Inflammatory macrophage (primary cell): Measurements from ENCODE around the gene MX1.

Experiments
- DNase-seq, 2 donors: peaks; one replicate each; pipeline ENCODE4 v3.0.0-alpha.2; 2020 to 2022

MX1 gene

GRCh38 chr21:41494242-41494641 is 68.2 kb downstream of the MX1 start:
- no peak for DNase-seq

GRCh38 chr21:41497008-41497407 is 71.0 kb downstream of the MX1 start:
- DNase-seq = no peak

- DNase-seq = no peak
Measured at GRCh38 chr21:41497788-41498187, 71.7 kb downstream of the MX1 start.

GRCh38 chr21:41499920-41500319 is 73.9 kb downstream of the MX1 start:
- no peak for DNase-seq

GRCh38 chr21:41500363-41500762 is 74.3 kb downstream of the MX1 start:
- no peak for DNase-seq

- DNase-seq = no peak
Measured at GRCh38 chr21:41500931-41501381, 74.9 kb downstream of the MX1 start.

- no peak for DNase-seq
Measured at GRCh38 chr21:41501919-41502318, 75.9 kb downstream of the MX1 start.

- no peak for DNase-seq
Measured at GRCh38 chr21:41503331-41503730, 77.3 kb downstream of the MX1 start.

- DNase-seq = no peak
Measured at GRCh38 chr21:41504030-41504429, 78.0 kb downstream of the MX1 start.

GRCh38 chr21:41506005-41506594 is 80.1 kb downstream of the MX1 start:
- no peak for DNase-seq

- DNase-seq = no peak
Measured at GRCh38 chr21:41506611-41507520, 80.8 kb downstream of the MX1 start.

GRCh38 chr21:41507521-41508414 is 81.7 kb downstream of the MX1 start, which contains the start of gene TMPRSS2:
TMPRSS2 (minus strand) TSS chr21:41508158; CDS start chr21:41498133, 10,025 bp downstream.
- no peak for DNase-seq

GRCh38 chr21:41508415-41509144 is 82.5 kb downstream of the MX1 start:
- no peak for DNase-seq
